ENCODE data around the gene FZD8.

- TF ChIP-seq EZH2 (IDR thresholded peaks at IDR 0.05; ENCODE audit: insufficient read depth, poor library complexity, severe bottlenecking) (no peak), EZH2phosphoT487 (IDR thresholded peaks at IDR 0.05; ENCODE audit: insufficient read depth, low read depth) (no peak)
These were observed 34.4 kb downstream of the FZD8 start for GRCh38 chr10:35607475-35608327.

Measured in GM23248 (cell line).